Measurements from ENCODE around the gene NXPH3.

The NXPH3 gene

GRCh38 chr17:49600949-49601348 lies 25.3 kb downstream of the NXPH3 start:
- H3K4me3 ChIP-seq (ENCODE audit: low read length): no peak overlapping the region
- TF ChIP-seq ZNF274 (IDR thresholded peaks at IDR 0.05; ENCODE audit: low read depth, low read length): no peak

- no peak for TF ChIP-seq ZNF274 (IDR thresholded peaks at IDR 0.05; ENCODE audit: low read depth, low read length)
Observed at GRCh38 chr17:49602783-49603182, 27.1 kb downstream of the NXPH3 start.

GRCh38 chr17:49603238-49603637 lies 27.6 kb downstream of the NXPH3 start:
- H3K4me3 ChIP-seq (ENCODE audit: low read length): no peak overlapping the region
- no peak for TF ChIP-seq ZNF274 (IDR thresholded peaks at IDR 0.05; ENCODE audit: low read depth, low read length)

More at GRCh38 chr17:49602783-49603182, 27.1 kb downstream of the NXPH3 start:
- no peak overlapping the region for H3K4me3 ChIP-seq (ENCODE audit: low read length)

- no peak for TF ChIP-seq ZNF274 (IDR thresholded peaks at IDR 0.05; ENCODE audit: low read depth, low read length)
- no peak overlapping the region for H3K4me3 ChIP-seq (ENCODE audit: low read length)
Observed at GRCh38 chr17:49603720-49604119, 28.0 kb downstream of the NXPH3 start.

- no peak overlapping the region for H3K4me3 ChIP-seq (ENCODE audit: low read length)
- no peak for TF ChIP-seq ZNF274 (IDR thresholded peaks at IDR 0.05; ENCODE audit: low read depth, low read length)
Observed at GRCh38 chr17:49604314-49604869, 28.7 kb downstream of the NXPH3 start.

GRCh38 chr17:49610883-49611584 lies 35.4 kb downstream of the NXPH3 start:
- H3K4me3 ChIP-seq (ENCODE audit: low read length): no peak overlapping the region
- no peak for TF ChIP-seq ZNF274 (IDR thresholded peaks at IDR 0.05; ENCODE audit: low read depth, low read length)

- TF ChIP-seq ZNF274 (IDR thresholded peaks at IDR 0.05; ENCODE audit: low read depth, low read length): no peak
- H3K4me3 ChIP-seq (ENCODE audit: low read length): no peak overlapping the region
Observed at GRCh38 chr17:49612726-49613125, 37.1 kb downstream of the NXPH3 start.

- TF ChIP-seq ZNF274 (IDR thresholded peaks at IDR 0.05; ENCODE audit: low read depth, low read length): no peak
Observed at GRCh38 chr17:49613182-49613800, 37.6 kb downstream of the NXPH3 start.

GRCh38 chr17:49616086-49616485 lies 40.4 kb downstream of the NXPH3 start:
- no peak for TF ChIP-seq ZNF274 (IDR thresholded peaks at IDR 0.05; ENCODE audit: low read depth, low read length)
- no peak overlapping the region for H3K4me3 ChIP-seq (ENCODE audit: low read length)

More at GRCh38 chr17:49613182-49613800, 37.6 kb downstream of the NXPH3 start:
- H3K4me3 ChIP-seq (ENCODE audit: low read length): no peak overlapping the region

- no peak overlapping the region for H3K4me3 ChIP-seq (ENCODE audit: low read length)
- no peak for TF ChIP-seq ZNF274 (IDR thresholded peaks at IDR 0.05; ENCODE audit: low read depth, low read length)
Observed at GRCh38 chr17:49616601-49617131, 41.0 kb downstream of the NXPH3 start.

GRCh38 chr17:49618028-49618611 lies 42.4 kb downstream of the NXPH3 start:
- H3K4me3 ChIP-seq (ENCODE audit: low read length): no peak overlapping the region
- no peak for TF ChIP-seq ZNF274 (IDR thresholded peaks at IDR 0.05; ENCODE audit: low read depth, low read length)

- H3K4me3 ChIP-seq (ENCODE audit: low read length): no peak overlapping the region
- TF ChIP-seq ZNF274 (IDR thresholded peaks at IDR 0.05; ENCODE audit: low read depth, low read length): no peak
Observed at GRCh38 chr17:49621420-49621819, 45.7 kb downstream of the NXPH3 start.

- TF ChIP-seq ZNF274 (IDR thresholded peaks at IDR 0.05; ENCODE audit: low read depth, low read length): no peak
Observed at GRCh38 chr17:49621946-49622529, 46.4 kb downstream of the NXPH3 start.

GRCh38 chr17:49624896-49625295 lies 49.2 kb downstream of the NXPH3 start:
- H3K4me3 ChIP-seq (ENCODE audit: low read length): no peak overlapping the region

More at GRCh38 chr17:49621946-49622529, 46.4 kb downstream of the NXPH3 start:
- H3K4me3 ChIP-seq (ENCODE audit: low read length): no peak overlapping the region

More at GRCh38 chr17:49624896-49625295, 49.2 kb downstream of the NXPH3 start:
- TF ChIP-seq ZNF274 (IDR thresholded peaks at IDR 0.05; ENCODE audit: low read depth, low read length): no peak
